GM12878 (cell line): ENCODE results near the gene MICALL2. TPM values are rescaled to one million over a fixed set of nuclear protein-coding genes. Genes with fewer than 3 reads are reported as not detected.

Experiments used
- ATAC-seq: fragments of 200-7000 bp; cut with Tn5 transposase; 3 replicates; pipeline ENCODE4 v1.9.1; 2020; ENCODE audit warnings: mild to moderate bottlenecking, moderate library complexity
- BruUV-seq: library from RNA; stranded (reverse); fragments of 400-500 nt; replicated peaks from 2 replicates; lab custom pipeline; 2021; lab: Mats Ljungman, UMichigan
- CTCF ChIA-PET: fragments of 300-600 bp; sonication (Branson Sonifier 250); formaldehyde crosslinking; extraction: SDS; loops from one replicate; lab custom pipeline; 2021; ENCODE audit warnings: inconsistent platforms; lab: Yijun Ruan, JAX
- POLR2A ChIA-PET: fragments of 350-600 bp; formaldehyde crosslinking; extraction: SDS; loops from one replicate; lab custom pipeline; 2021; ENCODE audit warnings: inconsistent platforms; lab: Charles Lee
- RAD21 ChIA-PET: fragments of 300-600 bp; sonication (Branson Sonifier 250); formaldehyde crosslinking; loops from one replicate; lab custom pipeline; 2023; ENCODE audit warnings: antibody characterized with exemption; ENCODE audit not compliant: unreplicated experiment; lab: Charles Lee
- SMC1A ChIA-PET: fragments of 300-600 bp; sonication (Branson Sonifier 250); formaldehyde crosslinking; loops from one replicate; lab custom pipeline; 2023; ENCODE audit not compliant: unreplicated experiment, uncharacterized antibody; lab: Charles Lee
- DNase-seq: peaks from one replicate; pipeline ENCODE4 v3.0.0-alpha.2; 2011; ENCODE audit warnings: low read depth, low spot score
- FAIRE-seq: peaks from 3 replicates; lab custom pipeline; 2011; peaks lifted over from hg19 to GRCh38; lab: Jason Lieb, UNC
- H2AFZ ChIP-seq: 2 replicates; pipeline ENCODE4 v1.6.0; 2011; ENCODE audit warnings: low read depth, low read length, control low read depth; ENCODE audit not compliant: control insufficient read depth
- H3K27ac ChIP-seq: 2 replicates; pipeline ENCODE4 v1.5.1; 2011; ENCODE audit warnings: control low read depth; ENCODE audit not compliant: control insufficient read depth, insufficient read depth
- H3K27me3 ChIP-seq, 2 experiments: replicated peaks in 1 of 2; 2 replicates each; pipeline versions ENCODE4 v1.6.0 to v1.6.1; 2011; ENCODE audit warnings: low read length in 1 of 2; ENCODE audit not compliant: control insufficient read depth in 2 of 2, insufficient read depth in 2 of 2
- H3K36me3 ChIP-seq, 2 experiments: 2 replicates each; pipeline ENCODE4 v1.5.1; 2011; ENCODE audit warnings: low read length in 1 of 2; ENCODE audit not compliant: control insufficient read depth in 2 of 2, insufficient read depth in 2 of 2
- H3K4me1 ChIP-seq: 2 replicates; pipeline ENCODE4 v1.6.1; 2011; ENCODE audit warnings: mild to moderate bottlenecking, low read length, moderate library complexity, mixed read lengths; ENCODE audit not compliant: control insufficient read depth, insufficient read depth
- H3K4me2 ChIP-seq: 2 replicates; pipeline ENCODE4 v1.6.0; 2011; ENCODE audit warnings: control low read depth; ENCODE audit not compliant: control insufficient read depth, insufficient read depth
- H3K4me3 ChIP-seq: fragments of 200-600 bp; sonication (generic); 2 replicates; pipeline ENCODE4 v1.5.1; 2016
- H3K79me2 ChIP-seq: 2 replicates; pipeline ENCODE4 v1.6.0; 2011; ENCODE audit warnings: low read length; ENCODE audit not compliant: control insufficient read depth, insufficient read depth
- H3K9ac ChIP-seq: 2 replicates; pipeline ENCODE4 v1.8.0; 2011; ENCODE audit warnings: low read length, control low read depth, mixed read lengths; ENCODE audit not compliant: control insufficient read depth, insufficient read depth
- H3K9me3 ChIP-seq: replicated peaks from 3 replicates; pipeline ENCODE4 v1.5.1; 2011; ENCODE audit warnings: mild to moderate bottlenecking, low read length; ENCODE audit not compliant: control insufficient read depth, insufficient read depth
- H4K20me1 ChIP-seq: 2 replicates; pipeline ENCODE4 v1.6.0; 2011; ENCODE audit not compliant: control insufficient read depth, insufficient read depth
- BHLHE40 ChIP-seq, 2 experiments: fragments of 450-650 bp in 1 of 2; IDR thresholded peaks; 2 replicates each; pipeline ENCODE4 v1.6.1; 2011 to 2017; ENCODE audit warnings: low read depth in 2 of 2, borderline replicate concordance in 1 of 2, improper control_type of control experiment in 1 of 2, low read length in 1 of 2, mild to moderate bottlenecking in 1 of 2
- CHD1 ChIP-seq: IDR thresholded peaks from 2 replicates; pipeline ENCODE4 v1.6.1; 2012; ENCODE audit warnings: low read depth, low read length, improper control_type of control experiment
- GABPA ChIP-seq: IDR thresholded peaks from 2 replicates; pipeline ENCODE4 v1.6.1; 2014; ENCODE audit warnings: antibody characterized with exemption, low read depth, mild to moderate bottlenecking, inconsistent platforms
- HDAC2 ChIP-seq: fragments of 200-600 bp; sonication (generic); IDR thresholded peaks from 2 replicates; pipeline ENCODE4 v1.6.1; 2017
- KAT2A ChIP-seq: conservative IDR thresholded peaks from 2 replicates; pipeline ENCODE4 v1.6.1; 2011; ENCODE audit warnings: low read depth, low read length; ENCODE audit not compliant: control insufficient read depth
- NFXL1 ChIP-seq: fragments of 450-650 bp; IDR thresholded peaks from 2 replicates; pipeline ENCODE4 v1.6.1; 2017; ENCODE audit warnings: antibody characterized with exemption, mild to moderate bottlenecking, borderline replicate concordance
- NFYB ChIP-seq: IDR thresholded peaks from 2 replicates; pipeline ENCODE4 v1.6.1; 2011; ENCODE audit warnings: low read depth, mild to moderate bottlenecking, low read length, improper control_type of control experiment, moderate library complexity; ENCODE audit not compliant: insufficient read depth
- NR2F1 ChIP-seq: fragments of 450-650 bp; conservative IDR thresholded peaks from 2 replicates; pipeline ENCODE4 v1.6.1; 2017; ENCODE audit warnings: mild to moderate bottlenecking
- POLR2AphosphoS5 ChIP-seq: IDR thresholded peaks from 2 replicates; pipeline ENCODE4 v1.6.1; 2011; ENCODE audit warnings: mild to moderate bottlenecking, low read length, inconsistent platforms
- STAT1 ChIP-seq: fragments of 450-650 bp; conservative IDR thresholded peaks from 2 replicates; pipeline ENCODE4 v1.6.1; 2014; ENCODE audit warnings: antibody characterized with exemption, mild to moderate bottlenecking
- SUZ12 ChIP-seq: fragments of 200-600 bp; sonication (generic); IDR thresholded peaks from one replicate; pipeline ENCODE4 v1.6.1; 2018; ENCODE audit warnings: antibody characterized with exemption, mild to moderate bottlenecking; ENCODE audit not compliant: unreplicated experiment
- TARDBP ChIP-seq: IDR thresholded peaks from 2 replicates; pipeline ENCODE4 v1.6.1; 2016; ENCODE audit warnings: borderline replicate concordance
- TCF3 ChIP-seq: IDR thresholded peaks from 2 replicates; pipeline ENCODE4 v1.6.1; 2012; ENCODE audit warnings: low read depth, mild to moderate bottlenecking, low read length, borderline replicate concordance; ENCODE audit not compliant: insufficient read depth
- ZNF207 ChIP-seq: fragments of 450-650 bp; IDR thresholded peaks from 2 replicates; pipeline ENCODE4 v1.6.1; 2014; ENCODE audit warnings: antibody characterized with exemption, mild to moderate bottlenecking, borderline replicate concordance
- ZNF622 ChIP-seq: fragments of 450-650 bp; IDR thresholded peaks from 2 replicates; pipeline ENCODE4 v1.6.1; 2017; ENCODE audit warnings: mild to moderate bottlenecking, inconsistent platforms
- WGBS: methylation state at CpG from one replicate; pipeline ENCODE4 v1.1.6; 2016; ENCODE audit warnings: low lambda C conversion rate; ENCODE audit not compliant: insufficient replicate concordance, insufficient coverage; ENCODE audit errors: missing lambda C conversion rate; 5-methylcytosine and 5-hydroxymethylcytosine counted together
- in situ Hi-C: fragments of 300-500 bp; cut with MboI; formaldehyde crosslinking; loops from 9 replicates; pipeline ENCODE4 v1.14.3; 2018; ENCODE audit warnings: mixed read lengths
- intact Hi-C: fragments of 100-400 bp; cut with micrococcal nuclease; formaldehyde crosslinking; loops from one replicate; pipeline ENCODE4 v1.14.2; 2022; ENCODE audit not compliant: unreplicated experiment
- polyA plus RNA-seq, 11 experiments: library from polyadenylated mRNA; depleted of rRNA in 4 of 11; unstranded in 6 of 11; stranded (reverse) in 5 of 11; fragments of >200 nt; fragmentation: Nextera tagmentation in 4 of 11; fragmentation: Illumina TruSeq in 1 of 11; extraction: Ambion mirVana in 4 of 11; extraction: Trizol in 1 of 11; gene quantifications; 1 replicate in 1 of 11; 2 replicates in 10 of 11; pipeline versions ENCODE4 v1.2.1 to v1.2.3, GENCODE V29; 2011 to 2016; ENCODE audit warnings: inconsistent platforms in 2 of 11, missing spikeins in 2 of 11, low read depth in 1 of 11
- total RNA-seq, 4 experiments: library from RNA; depleted of rRNA in 3 of 4; stranded (reverse); fragments of >200 nt in 3 of 4; fragmentation: Illumina TruSeq in 1 of 4; extraction: Trizol in 1 of 4; gene quantifications; 2 replicates each; pipeline versions ENCODE4 v1.2.1 to v1.2.3, GENCODE V29; 2013 to 2021
- TF ChIP-seq, protein P1 (sequence below): fragments of 150-350 bp; IDR thresholded peaks from 2 replicates; pipeline ENCODE4 v1.6.1; 2016; ENCODE audit warnings: low read depth, low read length
- TF ChIP-seq, protein P2 (sequence below): IDR thresholded peaks from 2 replicates; pipeline ENCODE4 v1.6.1; 2011; ENCODE audit warnings: low read depth, mild to moderate bottlenecking, low read length, moderate library complexity, borderline replicate concordance; ENCODE audit errors: extremely low read depth
- TF ChIP-seq, protein P3 (sequence below): IDR thresholded peaks from 2 replicates; pipeline ENCODE4 v1.6.1; 2011; ENCODE audit warnings: low read depth, low read length, improper control_type of control experiment, borderline replicate concordance

The MICALL2 gene
- total and polyA plus RNA-seq, 10 of the 15 experiments (the other 5 are each of a cell fraction or from before 2014, with no cell fraction given), result 0.04 to 1.7 (median 0.83) TPM; not detected in 3

DNA sequence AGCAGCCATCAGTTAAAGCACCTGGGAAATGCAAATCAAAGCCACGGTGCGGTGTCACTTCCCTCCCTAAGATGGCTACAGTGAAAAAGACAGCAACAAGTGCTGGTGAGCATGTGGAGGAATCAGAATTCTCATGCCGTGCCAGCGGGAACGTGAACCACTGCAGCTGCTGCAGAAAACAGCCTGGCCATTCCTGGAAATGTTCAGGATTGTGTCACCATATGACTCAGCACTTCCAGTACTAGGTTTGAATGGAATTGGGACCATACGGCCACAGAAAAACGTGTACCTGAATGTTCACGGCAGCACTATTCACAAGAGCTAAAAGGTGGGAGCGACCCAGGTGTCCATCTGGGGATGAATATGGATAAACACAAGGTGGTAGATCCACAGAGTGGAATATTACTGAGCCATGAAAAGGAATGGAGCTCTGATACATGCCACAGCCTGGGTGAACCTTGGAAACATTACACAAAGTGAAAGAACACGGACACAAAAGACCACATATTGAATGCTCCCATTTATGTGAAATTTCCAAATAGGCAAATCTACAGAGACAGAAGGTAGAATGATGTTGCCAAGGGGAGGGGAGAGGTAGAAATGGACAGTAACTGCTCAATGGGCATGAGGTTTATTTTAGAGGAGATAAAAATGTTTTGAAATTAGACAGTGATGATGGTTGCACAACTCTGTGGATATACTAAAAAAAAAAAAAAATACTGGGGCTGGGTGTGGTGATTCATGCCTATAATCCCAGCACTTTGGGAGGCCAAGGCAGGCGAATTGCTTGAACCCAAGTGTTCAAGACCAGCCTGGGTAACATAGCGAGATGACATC, 61.6 kb downstream of the MICALL2 start (continued):
- TF ChIP-seq GABPA (no peak), CHD1 (no peak), STAT1 (no peak), POLR2AphosphoS5 (no peak), TCF3 (no peak), SUZ12 (no peak)

DNA sequence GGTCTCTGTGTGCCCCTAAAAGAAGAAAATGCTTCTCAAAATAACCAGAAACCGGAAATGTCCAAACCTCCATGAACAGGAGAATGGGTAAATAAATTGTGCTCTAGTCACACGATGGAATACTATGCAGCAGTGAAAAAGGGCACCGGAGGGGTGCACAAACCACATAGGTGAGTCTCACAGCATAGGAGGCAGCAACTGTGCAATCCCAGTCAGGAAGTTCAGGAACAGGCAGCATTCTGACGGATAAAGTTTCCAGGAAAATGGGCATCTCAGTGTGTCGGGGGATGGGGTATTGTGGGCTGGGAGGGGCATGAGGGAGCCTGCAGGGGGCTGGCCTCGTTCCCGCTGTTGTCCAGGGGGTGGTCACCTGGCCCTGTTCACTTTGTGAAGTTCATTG, 63.1 kb downstream of the MICALL2 start:
- RAD21 ChIA-PET, result no interaction called here
- no peaks in the 10 kb centered on the region for H3K79me2 ChIP-seq
- no peaks in the 10 kb centered on the region for H3K27me3 ChIP-seq
- H2AFZ ChIP-seq, result no peak overlapping the region
- no peaks in the 10 kb centered on the region for H4K20me1 ChIP-seq
- H3K4me2 ChIP-seq, result no peak overlapping the region
- H3K9ac ChIP-seq, result no peak overlapping the region
- POLR2A ChIA-PET, result no interaction called here
- no peaks in the 10 kb centered on the region for H3K36me3 ChIP-seq
- SMC1A ChIA-PET, result no interaction called here
- FAIRE-seq (no peak), DNase-seq (no peak), ATAC-seq (no peak)
- no peak overlapping the region for H3K27ac ChIP-seq
- no TSS peak for BruUV-seq
- WGBS, result 55% methylated on average over 7 of the region's 7 CpGs
- intact Hi-C loops (no loop called here), in situ Hi-C loops (no loop called here)
- H3K9me3 ChIP-seq, result peaks cover 3% of the 10 kb centered on the region; the same call in 2 of the 3 replicates
- CTCF ChIA-PET, result no interaction called here
- H3K4me3 ChIP-seq, result no peak overlapping the region
- H3K4me1 ChIP-seq, result no peaks in the 10 kb centered on the region
- TF ChIP-seq ZNF622 (no peak), TARDBP (no peak), HDAC2 (no peak), BHLHE40 (IDR thresholded peaks at IDR 0.05; ENCODE audit: borderline replicate concordance in 1 of 2, low read depth in 2 of 2, low read length in 1 of 2) (no peak), KAT2A (no peak), NFYB (no peak), NR2F1 (no peak), NFXL1 (no peak), STAT1 (no peak), ZNF207 (no peak)
- TF ChIP-seq, protein P1, sequence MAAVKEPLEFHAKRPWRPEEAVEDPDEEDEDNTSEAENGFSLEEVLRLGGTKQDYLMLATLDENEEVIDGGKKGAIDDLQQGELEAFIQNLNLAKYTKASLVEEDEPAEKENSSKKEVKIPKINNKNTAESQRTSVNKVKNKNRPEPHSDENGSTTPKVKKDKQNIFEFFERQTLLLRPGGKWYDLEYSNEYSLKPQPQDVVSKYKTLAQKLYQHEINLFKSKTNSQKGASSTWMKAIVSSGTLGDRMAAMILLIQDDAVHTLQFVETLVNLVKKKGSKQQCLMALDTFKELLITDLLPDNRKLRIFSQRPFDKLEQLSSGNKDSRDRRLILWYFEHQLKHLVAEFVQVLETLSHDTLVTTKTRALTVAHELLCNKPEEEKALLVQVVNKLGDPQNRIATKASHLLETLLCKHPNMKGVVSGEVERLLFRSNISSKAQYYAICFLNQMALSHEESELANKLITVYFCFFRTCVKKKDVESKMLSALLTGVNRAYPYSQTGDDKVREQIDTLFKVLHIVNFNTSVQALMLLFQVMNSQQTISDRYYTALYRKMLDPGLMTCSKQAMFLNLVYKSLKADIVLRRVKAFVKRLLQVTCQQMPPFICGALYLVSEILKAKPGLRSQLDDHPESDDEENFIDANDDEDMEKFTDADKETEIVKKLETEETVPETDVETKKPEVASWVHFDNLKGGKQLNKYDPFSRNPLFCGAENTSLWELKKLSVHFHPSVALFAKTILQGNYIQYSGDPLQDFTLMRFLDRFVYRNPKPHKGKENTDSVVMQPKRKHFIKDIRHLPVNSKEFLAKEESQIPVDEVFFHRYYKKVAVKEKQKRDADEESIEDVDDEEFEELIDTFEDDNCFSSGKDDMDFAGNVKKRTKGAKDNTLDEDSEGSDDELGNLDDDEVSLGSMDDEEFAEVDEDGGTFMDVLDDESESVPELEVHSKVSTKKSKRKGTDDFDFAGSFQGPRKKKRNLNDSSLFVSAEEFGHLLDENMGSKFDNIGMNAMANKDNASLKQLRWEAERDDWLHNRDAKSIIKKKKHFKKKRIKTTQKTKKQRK, result no peak
- TF ChIP-seq, protein P2, sequence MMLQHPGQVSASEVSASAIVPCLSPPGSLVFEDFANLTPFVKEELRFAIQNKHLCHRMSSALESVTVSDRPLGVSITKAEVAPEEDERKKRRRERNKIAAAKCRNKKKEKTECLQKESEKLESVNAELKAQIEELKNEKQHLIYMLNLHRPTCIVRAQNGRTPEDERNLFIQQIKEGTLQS, result no peak
- TF ChIP-seq, protein P3, sequence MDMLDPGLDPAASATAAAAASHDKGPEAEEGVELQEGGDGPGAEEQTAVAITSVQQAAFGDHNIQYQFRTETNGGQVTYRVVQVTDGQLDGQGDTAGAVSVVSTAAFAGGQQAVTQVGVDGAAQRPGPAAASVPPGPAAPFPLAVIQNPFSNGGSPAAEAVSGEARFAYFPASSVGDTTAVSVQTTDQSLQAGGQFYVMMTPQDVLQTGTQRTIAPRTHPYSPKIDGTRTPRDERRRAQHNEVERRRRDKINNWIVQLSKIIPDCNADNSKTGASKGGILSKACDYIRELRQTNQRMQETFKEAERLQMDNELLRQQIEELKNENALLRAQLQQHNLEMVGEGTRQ, result no peak
